Measurements from ENCODE around the gene EVX2. TPM values are rescaled to one million over a fixed set of nuclear protein-coding genes. Genes with fewer than 3 reads are reported as not detected.

Gene EVX2
- total and polyA plus RNA-seq, 2 of the 13 experiments (the other 11 are each of a cell fraction or from before 2014, with no cell fraction given), result not detected

- TF ChIP-seq ZBTB39 (CRISPR knock-in tag; IDR thresholded peaks at IDR 0.05) (no peak), DNMT1 (CRISPR knock-in tag; IDR thresholded peaks at IDR 0.05) (no peak), HDAC2 (CRISPR knock-in tag; IDR thresholded peaks at IDR 0.05) (no peak), ZBTB46 (CRISPR knock-in tag; IDR thresholded peaks at IDR 0.05; ENCODE audit: borderline replicate concordance) (no peak), E2F1 (CRISPR knock-in tag; IDR thresholded peaks at IDR 0.05) (no peak), GLMP (CRISPR knock-in tag; IDR thresholded peaks at IDR 0.05; ENCODE audit: borderline replicate concordance) (no peak), ZNF766 (CRISPR knock-in tag; IDR thresholded peaks at IDR 0.05; ENCODE audit: borderline replicate concordance) (no peak), ARID5B (CRISPR knock-in tag; IDR thresholded peaks at IDR 0.05) (peak; percentile 71), CEBPB (IDR thresholded peaks at IDR 0.05; ENCODE audit: borderline replicate concordance, low read depth, low read length) (no peak), ZGPAT (CRISPR knock-in tag; IDR thresholded peaks at IDR 0.05) (peak; percentile 59; the same call in 1 of the 2 replicates), DNMT3B (CRISPR knock-in tag; conservative IDR thresholded peaks at IDR 0.05) (no peak), KDM5A (IDR thresholded peaks at IDR 0.05; ENCODE audit: borderline replicate concordance, low read length) (no peak), ZNF703 (CRISPR knock-in tag; IDR thresholded peaks at IDR 0.05; ENCODE audit: borderline replicate concordance) (no peak), U2AF2 (IDR thresholded peaks at IDR 0.05; ENCODE audit: low read depth, low read length) (no peak), ZNF773 (CRISPR knock-in tag; IDR thresholded peaks at IDR 0.05; ENCODE audit: borderline replicate concordance) (no peak)
Observed at GRCh38 chr2:176096986-176097819, 13.4 kb upstream of the EVX2 start (continued).

All from HepG2 (cell line).